A549 (cell line): ENCODE measurements around the gene TMTC1.
"Not testable (repeated sequence)": the region's sequence is repeated elsewhere in the genome, so short reads cannot be mapped to it uniquely, and the experiment has no call there.

Source experiments
- EHF ChIP-seq: fragments of 250-450 bp; sonication (Bioruptor Pico); IDR thresholded peaks from 2 replicates; pipeline ENCODE4 v1.5.0; 2020; ENCODE audit warnings: mild to moderate bottlenecking
- EP300 ChIP-seq, 2 experiments: fragments of >200 bp; sonication (Bioruptor Twin); formaldehyde crosslinking; IDR thresholded peaks; 2 replicates in 1 of 2; 3 replicates in 1 of 2; pipeline ENCODE4 v1.6.1; 2016 to 2017
- POLR2A ChIP-seq: IDR thresholded peaks from 2 replicates; pipeline ENCODE4 v1.6.1; 2012; ENCODE audit warnings: mild to moderate bottlenecking, low read length

DNA sequence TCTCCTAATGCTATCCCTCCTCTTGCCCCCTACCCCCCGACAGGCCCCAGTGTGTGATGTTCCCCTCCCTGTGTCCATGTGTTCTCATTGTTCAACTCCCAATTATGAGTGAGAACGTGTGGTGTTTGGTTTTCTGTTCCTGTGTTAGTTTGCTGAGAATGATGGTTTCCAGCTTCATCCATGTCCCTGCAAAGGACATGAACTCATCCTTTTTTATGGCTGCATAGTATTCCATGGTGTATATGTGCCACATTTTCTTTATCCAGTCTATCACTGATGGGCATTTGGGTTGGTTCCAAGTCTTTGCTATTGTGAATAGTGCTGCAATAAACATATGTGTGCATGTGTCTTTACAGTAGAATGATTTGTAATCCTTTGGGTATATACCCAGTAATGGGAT, 228.3 kb downstream of the TMTC1 start:
- not testable (repeated sequence) for TF ChIP-seq POLR2A; EP300 (IDR thresholded peaks at IDR 0.05); EHF
